IPS-18a (cell line): ENCODE measurements around the gene ZNF839.
A peak's percentile ranks its signal among the peaks of the same experiment; 100 is the strongest.
"Not testable (repeated sequence)": the region's sequence is repeated elsewhere in the genome, so short reads cannot be mapped to it uniquely, and the experiment has no call there.

Experiments used
- H3K27ac ChIP-seq: one replicate; pipeline ENCODE4 v1.5.1; 2013; ENCODE audit warnings: low read length
- H3K27me3 ChIP-seq: one replicate; pipeline ENCODE4 v1.6.1; 2013; ENCODE audit warnings: mild to moderate bottlenecking, low read length; ENCODE audit not compliant: control insufficient read depth, insufficient read depth
- H3K36me3 ChIP-seq: one replicate; pipeline ENCODE4 v1.6.1; 2013; ENCODE audit warnings: low read depth, low read length; ENCODE audit not compliant: control insufficient read depth
- H3K4me1 ChIP-seq: one replicate; pipeline ENCODE4 v1.6.1; 2013; ENCODE audit warnings: low read depth, low read length; ENCODE audit not compliant: control insufficient read depth
- H3K4me3 ChIP-seq: one replicate; pipeline ENCODE4 v1.5.1; 2013; ENCODE audit warnings: low read length
- H3K9ac ChIP-seq: one replicate; pipeline ENCODE4 v1.6.1; 2013; ENCODE audit warnings: mild to moderate bottlenecking, low read length, moderate library complexity
- H3K9me3 ChIP-seq: one replicate; pipeline ENCODE4 v1.6.1; 2013; ENCODE audit warnings: low read depth, low read length; ENCODE audit not compliant: control insufficient read depth

ZNF839 gene

GRCh38 chr14:102316743-102317563, 2.6 kb upstream of the ZNF839 start:
- Histone ChIP-seq H3K9ac (peak overlapping the region; percentile 61), H3K9me3 (no peaks in the 10 kb centered on the region), H3K27me3 (peaks cover 33% of the 10 kb centered on the region), H3K36me3 (no peaks in the 10 kb centered on the region), H3K4me1 (peaks cover 11% of the 10 kb centered on the region), H3K27ac (no peak overlapping the region), H3K4me3 (peak overlapping the region; percentile 75)

- no peak overlapping the region for H3K27ac ChIP-seq
- H3K4me3 ChIP-seq = peak overlapping the region; percentile 75
- H3K9me3 ChIP-seq = no peaks in the 10 kb centered on the region
- peaks cover 33% of the 10 kb centered on the region for H3K27me3 ChIP-seq
- peak overlapping the region; percentile 49 for H3K9ac ChIP-seq
- H3K36me3 ChIP-seq = no peaks in the 10 kb centered on the region
- H3K4me1 ChIP-seq = peaks cover 11% of the 10 kb centered on the region
These were observed 1.8 kb upstream of the ZNF839 start for GRCh38 chr14:102317564-102318248.

DNA sequence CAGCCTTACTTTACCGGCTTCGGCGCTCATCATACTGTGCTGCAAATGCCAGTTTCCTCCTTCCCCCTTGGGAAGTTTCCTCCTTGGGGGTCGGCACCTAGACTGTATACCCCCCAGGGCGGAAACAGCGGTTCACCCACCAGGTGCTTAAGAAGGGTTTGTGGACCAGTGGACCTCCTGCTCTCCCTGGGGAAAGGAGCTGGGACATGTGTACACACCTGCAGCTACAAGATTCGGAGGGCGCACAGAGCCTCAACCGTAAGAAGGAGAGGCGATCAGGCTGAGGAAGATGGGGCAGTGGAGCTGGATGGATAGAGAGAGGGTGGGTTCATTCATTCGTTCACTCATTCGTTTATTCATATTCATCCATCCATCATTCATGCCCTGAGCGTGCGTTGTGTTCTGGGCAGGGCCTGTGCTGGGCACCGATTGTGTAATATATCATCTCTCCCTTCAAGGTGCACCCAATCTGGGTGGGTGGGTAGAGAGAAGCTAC, 717 bp upstream of the ZNF839 start:
- Histone ChIP-seq H3K9ac (peak overlapping the region; percentile 66), H3K27me3 (peaks cover 23% of the 10 kb centered on the region), H3K27ac (no peak overlapping the region), H3K36me3 (no peaks in the 10 kb centered on the region), H3K4me1 (peaks cover 11% of the 10 kb centered on the region), H3K4me3 (peak overlapping the region; percentile 74), H3K9me3 (no peaks in the 10 kb centered on the region)

GRCh38 chr14:102320033-102320660, 601 bp downstream of the ZNF839 start:
- H3K27ac ChIP-seq = no peak overlapping the region
- peaks cover 11% of the 10 kb centered on the region for H3K27me3 ChIP-seq
- H3K36me3 ChIP-seq = no peaks in the 10 kb centered on the region
- peak overlapping the region; percentile 61 for H3K4me3 ChIP-seq
- peak overlapping the region; percentile 47 for H3K9ac ChIP-seq
- H3K4me1 ChIP-seq = peaks cover 11% of the 10 kb centered on the region
- H3K9me3 ChIP-seq = no peaks in the 10 kb centered on the region

GRCh38 chr14:102320671-102321455, 1.3 kb downstream of the ZNF839 start:
- Histone ChIP-seq H3K4me1 (peaks cover 11% of the 10 kb centered on the region), H3K9ac (no peak overlapping the region), H3K9me3 (no peaks in the 10 kb centered on the region)

DNA sequence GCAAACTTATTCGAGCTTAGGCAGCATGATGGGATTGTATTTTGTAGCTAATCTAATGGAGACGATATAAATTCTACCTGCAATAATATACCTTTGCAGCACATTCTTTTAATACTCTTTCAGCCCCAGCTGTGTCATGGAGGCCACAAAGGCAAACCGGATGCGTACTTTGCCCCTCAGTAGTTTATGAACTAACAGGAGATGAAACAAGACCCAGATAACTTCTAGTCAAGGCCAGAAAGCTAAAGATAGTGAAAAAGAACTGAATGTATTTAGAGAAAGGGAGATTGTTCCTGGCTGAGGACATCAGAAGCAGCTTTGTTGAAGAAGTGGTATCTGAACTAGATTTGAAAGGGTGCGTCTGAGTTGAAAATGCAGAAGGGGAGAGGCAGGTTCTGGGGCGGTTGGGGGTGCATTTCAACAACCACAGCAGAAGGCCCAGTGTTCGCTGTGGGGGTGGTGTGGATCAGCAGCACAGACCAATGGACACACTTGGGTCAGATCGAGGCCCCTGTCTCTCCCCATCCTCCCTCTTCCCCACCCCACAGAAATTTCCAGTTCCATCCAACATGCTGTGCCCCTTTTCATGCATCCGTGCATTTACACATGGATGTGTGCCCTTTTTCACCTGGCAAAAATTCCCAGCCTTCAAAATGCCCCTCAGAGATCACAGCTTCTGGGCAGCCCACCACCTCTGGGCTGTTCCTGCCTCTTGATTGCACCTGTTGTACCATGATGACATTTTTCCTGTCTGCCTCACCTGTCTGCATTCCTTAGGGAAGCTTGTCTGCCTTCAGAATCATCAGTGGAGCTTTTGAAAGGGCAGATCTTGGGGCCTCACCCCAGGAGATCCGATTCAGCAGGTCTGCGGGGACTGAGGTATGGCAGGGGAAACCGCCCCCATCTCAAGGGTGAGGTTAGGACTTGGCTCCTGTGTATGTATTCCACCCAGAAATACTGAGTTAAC, 2.2 kb downstream of the ZNF839 start:
- Histone ChIP-seq H3K27me3 (no peaks in the 10 kb centered on the region), H3K4me1 (peaks cover 7% of the 10 kb centered on the region)

More at GRCh38 chr14:102320671-102321455, 1.3 kb downstream of the ZNF839 start:
- Histone ChIP-seq H3K4me3 (peak overlapping the region; percentile 61), H3K27ac (no peak overlapping the region), H3K36me3 (no peaks in the 10 kb centered on the region), H3K27me3 (peaks cover 4% of the 10 kb centered on the region)

GRCh38 chr14:102323102-102323501, 3.6 kb downstream of the ZNF839 start:
- no peak overlapping the region for H3K27ac ChIP-seq
- no peaks in the 10 kb centered on the region for H3K36me3 ChIP-seq
- H3K4me3 ChIP-seq = no peak overlapping the region
- H3K9ac ChIP-seq = no peak overlapping the region
- H3K4me1 ChIP-seq = peaks cover 7% of the 10 kb centered on the region
- no peaks in the 10 kb centered on the region for H3K9me3 ChIP-seq
- no peaks in the 10 kb centered on the region for H3K27me3 ChIP-seq

More for the DNA sequence above, 2.2 kb downstream of the ZNF839 start:
- Histone ChIP-seq H3K36me3 (no peaks in the 10 kb centered on the region), H3K9ac (no peak overlapping the region), H3K4me3 (no peak overlapping the region), H3K9me3 (no peaks in the 10 kb centered on the region), H3K27ac (no peak overlapping the region)

DNA sequence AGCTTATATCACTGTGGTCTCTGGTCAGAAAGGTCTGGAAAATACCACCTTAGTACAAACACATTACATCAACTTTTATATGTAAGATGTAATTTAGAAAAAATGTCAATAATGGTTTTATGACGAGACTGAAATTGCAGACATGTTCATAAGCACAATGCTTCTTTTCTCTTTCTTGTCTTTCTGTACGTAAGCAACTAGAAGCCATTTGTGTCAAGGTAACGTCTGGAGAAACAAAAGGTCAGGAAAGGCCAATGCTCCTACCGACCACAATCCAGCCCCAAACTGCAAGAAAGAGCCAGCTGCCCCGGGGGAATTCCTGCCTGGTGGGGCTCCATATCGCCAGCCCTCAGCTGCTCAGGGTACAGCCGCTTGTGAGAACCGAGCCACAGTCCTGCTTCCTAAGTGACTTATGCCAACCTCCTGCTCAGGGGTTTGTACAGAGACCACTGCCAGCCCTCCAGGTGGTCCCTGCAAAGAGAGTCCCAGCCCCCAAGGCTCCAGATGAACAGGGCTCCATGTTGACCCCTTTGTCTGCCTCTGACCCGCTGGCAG, 6.3 kb downstream of the ZNF839 start:
- Histone ChIP-seq H3K27ac (no peak overlapping the region), H3K4me3 (no peak overlapping the region), H3K36me3 (no peaks in the 10 kb centered on the region), H3K27me3 (no peaks in the 10 kb centered on the region), H3K4me1 (no peaks in the 10 kb centered on the region), H3K9ac (no peak overlapping the region), H3K9me3 (no peaks in the 10 kb centered on the region)

DNA sequence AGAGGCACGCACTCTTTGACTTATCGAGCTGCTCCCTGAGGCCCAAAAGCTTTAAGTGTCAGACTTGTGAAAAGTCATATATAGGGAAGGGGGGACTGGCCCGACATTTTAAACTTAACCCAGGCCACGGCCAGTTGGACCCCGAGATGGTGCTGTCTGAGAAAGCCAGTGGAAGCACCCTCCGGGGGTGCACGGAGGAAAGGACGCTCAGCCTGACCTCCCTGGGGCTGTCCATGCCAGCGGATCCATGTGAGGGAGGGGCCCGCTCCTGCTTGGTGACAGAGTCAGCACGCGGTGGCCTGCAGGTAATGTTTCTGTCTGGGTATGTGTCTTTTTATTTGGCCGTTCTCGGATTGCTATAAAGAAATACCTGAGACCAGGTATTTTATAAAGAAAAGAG, 7.0 kb downstream of the ZNF839 start:
- Histone ChIP-seq H3K4me1 (no peaks in the 10 kb centered on the region), H3K36me3 (no peaks in the 10 kb centered on the region), H3K9me3 (no peaks in the 10 kb centered on the region), H3K27me3 (no peaks in the 10 kb centered on the region), H3K4me3 (no peak overlapping the region), H3K27ac (no peak overlapping the region), H3K9ac (no peak overlapping the region)

GRCh38 chr14:102329381-102329780, 9.8 kb downstream of the ZNF839 start:
- H3K4me1 ChIP-seq, H3K36me3 ChIP-seq, H3K27ac ChIP-seq, H3K27me3 ChIP-seq, H3K9me3 ChIP-seq, H3K9ac ChIP-seq, H3K4me3 ChIP-seq: not testable (repeated sequence)
